Smooth muscle cell (in vitro differentiated cells): ENCODE results near the gene RTN4. TPM values are rescaled to one million over a fixed set of nuclear protein-coding genes. Genes with fewer than 3 reads are reported as not detected.

ENCODE experiments used
- DNase-seq: peaks from one replicate; lab custom pipeline; 2025; ENCODE audit not compliant: unreplicated experiment; lab: John Stamatoyannopoulos, UW
- H2AFZ ChIP-seq: fragments of 200-600 bp; sonication (generic); 2 replicates; pipeline ENCODE4 v1.6.0; 2016; ENCODE audit warnings: antibody characterized with exemption, low read depth, mild to moderate bottlenecking
- H3F3A ChIP-seq: fragments of 200-600 bp; sonication (generic); 2 replicates; pipeline ENCODE4 v1.6.0; 2017; ENCODE audit warnings: antibody characterized with exemption, low read depth
- H3K27ac ChIP-seq: fragments of 200-600 bp; sonication (generic); 2 replicates; pipeline ENCODE4 v1.5.1; 2016; ENCODE audit warnings: low read depth, mild to moderate bottlenecking
- H3K27me3 ChIP-seq: fragments of 200-600 bp; sonication (generic); 2 replicates; pipeline ENCODE4 v1.6.1; 2016; ENCODE audit warnings: low read depth, mild to moderate bottlenecking
- H3K36me3 ChIP-seq: fragments of 200-600 bp; sonication (generic); 2 replicates; pipeline ENCODE4 v1.5.1; 2016; ENCODE audit warnings: low read depth
- H3K4me1 ChIP-seq: fragments of 200-600 bp; sonication (generic); 2 replicates; pipeline ENCODE4 v1.5.1; 2016; ENCODE audit warnings: low read depth
- H3K4me2 ChIP-seq: fragments of 200-600 bp; sonication (generic); 2 replicates; pipeline ENCODE4 v1.6.0; 2016; ENCODE audit warnings: mild to moderate bottlenecking
- H3K4me3 ChIP-seq: fragments of 200-600 bp; sonication (generic); 2 replicates; pipeline ENCODE4 v1.5.1; 2016; ENCODE audit warnings: mild to moderate bottlenecking
- H3K79me2 ChIP-seq: fragments of 200-600 bp; sonication (generic); 2 replicates; pipeline ENCODE4 v1.6.0; 2016; ENCODE audit warnings: low read depth, mild to moderate bottlenecking
- H3K9ac ChIP-seq: fragments of 200-600 bp; sonication (generic); 2 replicates; pipeline ENCODE4 v1.6.0; 2016; ENCODE audit warnings: low read depth
- H3K9me3 ChIP-seq: fragments of 200-600 bp; sonication (generic); replicated peaks from 2 replicates; pipeline ENCODE4 v1.5.1; 2016; ENCODE audit warnings: low read depth
- H4K20me1 ChIP-seq: fragments of 200-600 bp; sonication (generic); 2 replicates; pipeline ENCODE4 v1.6.0; 2016; ENCODE audit warnings: low read depth
- WGBS: methylation state at CpG from one replicate; pipeline ENCODE4 v1.1.7; 2016; ENCODE audit warnings: low lambda C conversion rate; 5-methylcytosine and 5-hydroxymethylcytosine counted together
- polyA plus RNA-seq: library from polyadenylated mRNA; unstranded; fragments of >200 nt; fragmentation: Nextera tagmentation; extraction: Ambion mirVana; gene quantifications from 2 replicates; pipeline ENCODE4 v1.2.1, GENCODE V29; 2016
- total RNA-seq: library from RNA; depleted of rRNA; stranded (reverse); fragments of >200 nt; gene quantifications from 2 replicates; pipeline ENCODE4 v1.2.3, GENCODE V29; 2014
- TF ChIP-seq, protein P1 (sequence below): fragments of 200-600 bp; sonication (generic); IDR thresholded peaks from 2 replicates; pipeline ENCODE4 v1.5.1; 2017; ENCODE audit warnings: borderline replicate concordance, mild to moderate bottlenecking, antibody characterized with exemption; ENCODE audit not compliant: insufficient read depth, poor library complexity, severe bottlenecking

The RTN4 gene
- total and polyA plus RNA-seq, 2 experiments from 2014 or later = 295 to 335 TPM

DNA sequence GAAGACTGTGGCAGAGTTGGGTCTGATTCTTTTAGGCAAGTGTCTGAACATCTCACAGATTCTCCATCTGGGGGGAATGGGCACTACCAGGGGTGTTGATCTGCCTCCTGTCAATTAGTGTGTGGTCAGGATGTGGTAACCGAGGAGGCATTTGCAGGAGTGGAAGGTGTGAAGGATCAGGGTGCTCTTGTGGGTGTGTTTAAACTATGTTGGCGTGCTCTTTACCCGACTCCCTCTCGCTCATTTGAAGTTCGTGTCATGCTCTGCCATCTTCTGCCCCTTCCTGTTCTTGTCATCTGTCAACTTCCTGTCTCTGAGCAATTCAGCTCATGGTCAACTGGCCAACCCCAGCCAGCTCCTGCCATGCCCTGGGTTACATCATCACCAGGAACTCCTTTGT lies 107.9 kb downstream of the RTN4 start:
- Histone ChIP-seq H3K4me1 (peaks cover 2% of the 10 kb centered on the region), H4K20me1 (no peaks in the 10 kb centered on the region), H3K79me2 (no peaks in the 10 kb centered on the region), H3F3A (no peaks in the 10 kb centered on the region), H3K9me3 (no peaks in the 10 kb centered on the region), H3K9ac (no peak overlapping the region), H2AFZ (no peak overlapping the region), H3K27me3 (no peaks in the 10 kb centered on the region), H3K4me3 (no peak overlapping the region), H3K27ac (no peak overlapping the region), H3K4me2 (no peak overlapping the region), H3K36me3 (no peaks in the 10 kb centered on the region)
- WGBS = 84% methylated on average over 5 of the region's 5 CpGs
- TF ChIP-seq, protein P1, sequence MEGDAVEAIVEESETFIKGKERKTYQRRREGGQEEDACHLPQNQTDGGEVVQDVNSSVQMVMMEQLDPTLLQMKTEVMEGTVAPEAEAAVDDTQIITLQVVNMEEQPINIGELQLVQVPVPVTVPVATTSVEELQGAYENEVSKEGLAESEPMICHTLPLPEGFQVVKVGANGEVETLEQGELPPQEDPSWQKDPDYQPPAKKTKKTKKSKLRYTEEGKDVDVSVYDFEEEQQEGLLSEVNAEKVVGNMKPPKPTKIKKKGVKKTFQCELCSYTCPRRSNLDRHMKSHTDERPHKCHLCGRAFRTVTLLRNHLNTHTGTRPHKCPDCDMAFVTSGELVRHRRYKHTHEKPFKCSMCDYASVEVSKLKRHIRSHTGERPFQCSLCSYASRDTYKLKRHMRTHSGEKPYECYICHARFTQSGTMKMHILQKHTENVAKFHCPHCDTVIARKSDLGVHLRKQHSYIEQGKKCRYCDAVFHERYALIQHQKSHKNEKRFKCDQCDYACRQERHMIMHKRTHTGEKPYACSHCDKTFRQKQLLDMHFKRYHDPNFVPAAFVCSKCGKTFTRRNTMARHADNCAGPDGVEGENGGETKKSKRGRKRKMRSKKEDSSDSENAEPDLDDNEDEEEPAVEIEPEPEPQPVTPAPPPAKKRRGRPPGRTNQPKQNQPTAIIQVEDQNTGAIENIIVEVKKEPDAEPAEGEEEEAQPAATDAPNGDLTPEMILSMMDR = no peak
- no peak for DNase-seq

DNA sequence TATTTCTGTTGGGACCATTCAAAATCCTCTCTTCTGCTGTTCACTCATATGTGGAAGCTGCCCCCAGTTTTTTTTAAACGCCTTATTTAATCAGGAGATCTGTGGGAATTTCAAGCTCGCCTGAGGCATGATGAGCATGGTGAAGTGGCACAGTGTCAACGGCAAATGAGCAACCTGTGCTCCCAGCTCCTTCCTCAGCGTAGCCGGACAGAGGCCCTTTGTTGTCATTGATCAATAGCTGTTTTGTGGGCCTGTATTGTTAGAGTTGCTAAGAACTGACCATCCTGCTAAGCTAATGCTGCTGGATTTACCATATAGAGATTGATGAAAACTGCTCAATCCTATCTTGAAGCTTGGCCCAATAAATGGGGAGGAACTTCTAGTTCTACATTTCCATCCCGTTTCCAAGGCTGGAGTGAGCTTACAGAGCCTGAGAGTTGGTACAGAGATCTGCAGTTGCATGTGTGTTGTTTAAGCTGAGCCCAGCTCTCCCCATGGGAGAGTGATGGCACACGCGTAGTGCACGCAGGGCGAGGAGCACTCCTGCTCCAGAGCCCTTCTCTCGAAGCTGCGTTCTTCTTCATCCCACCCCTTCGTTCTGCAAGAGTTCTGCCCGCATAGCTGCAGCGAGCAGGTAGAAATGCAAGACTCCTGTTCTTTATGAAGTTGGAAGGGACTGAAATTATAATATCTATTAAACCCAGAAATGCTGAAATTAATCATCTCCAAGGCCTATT lies 108.8 kb downstream of the RTN4 start:
- Histone ChIP-seq H3K4me3 (no peak overlapping the region), H3K36me3 (no peaks in the 10 kb centered on the region), H3K27me3 (no peaks in the 10 kb centered on the region), H3K27ac (no peak overlapping the region), H3K9me3 (no peaks in the 10 kb centered on the region), H3K4me1 (no peaks in the 10 kb centered on the region), H3K9ac (no peak overlapping the region), H2AFZ (no peak overlapping the region), H4K20me1 (no peaks in the 10 kb centered on the region), H3F3A (no peaks in the 10 kb centered on the region), H3K4me2 (no peak overlapping the region), H3K79me2 (no peaks in the 10 kb centered on the region)
- WGBS = 94% methylated on average over 15 of the region's 15 CpGs
- DNase-seq = no peak
- TF ChIP-seq, protein P1 = no peak

DNA sequence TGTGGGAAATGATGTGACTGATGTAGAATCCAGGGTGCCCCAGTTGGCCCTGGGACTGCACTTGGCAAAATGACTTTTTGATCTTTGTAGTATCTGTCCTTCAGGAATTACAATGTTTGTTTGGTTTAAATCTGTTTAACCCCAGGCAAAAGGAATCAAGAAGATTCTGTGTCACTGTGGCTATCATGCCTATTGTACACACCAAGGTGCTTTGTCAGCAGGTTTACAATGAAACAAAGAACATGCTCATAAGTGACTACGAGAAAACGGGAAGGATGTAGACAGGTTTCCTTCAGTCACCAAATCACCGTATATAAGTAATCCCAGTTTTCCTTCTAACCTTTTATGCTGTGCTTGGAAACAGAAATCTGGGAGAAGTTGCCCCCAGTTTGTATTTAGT lies 109.5 kb downstream of the RTN4 start:
- no peaks in the 10 kb centered on the region for H3K27me3 ChIP-seq
- H3K79me2 ChIP-seq = no peaks in the 10 kb centered on the region
- no peaks in the 10 kb centered on the region for H3F3A ChIP-seq
- H3K36me3 ChIP-seq = no peaks in the 10 kb centered on the region
- 51% methylated on average over 3 of the region's 3 CpGs for WGBS
- H4K20me1 ChIP-seq = no peaks in the 10 kb centered on the region
- DNase-seq = no peak
- no peak overlapping the region for H3K27ac ChIP-seq
- no peak overlapping the region for H3K4me2 ChIP-seq
- TF ChIP-seq, protein P1 = no peak
- H2AFZ ChIP-seq = no peak overlapping the region
- no peaks in the 10 kb centered on the region for H3K9me3 ChIP-seq
- H3K9ac ChIP-seq = no peak overlapping the region
- no peak overlapping the region for H3K4me3 ChIP-seq
- no peaks in the 10 kb centered on the region for H3K4me1 ChIP-seq

GRCh38 chr2:54939446-54940118 lies 110.7 kb downstream of the RTN4 start:
- H3K9me3 ChIP-seq = no peaks in the 10 kb centered on the region
- TF ChIP-seq, protein P1 = no peak
- WGBS = 93% methylated on average over 7 of the region's 7 CpGs
- DNase-seq = no peak
- H3F3A ChIP-seq = no peaks in the 10 kb centered on the region
- no peak overlapping the region for H3K9ac ChIP-seq
- H3K27me3 ChIP-seq = no peaks in the 10 kb centered on the region
- H2AFZ ChIP-seq = no peak overlapping the region
- no peak overlapping the region for H3K4me3 ChIP-seq
- H3K27ac ChIP-seq = no peak overlapping the region
- no peaks in the 10 kb centered on the region for H4K20me1 ChIP-seq
- no peaks in the 10 kb centered on the region for H3K79me2 ChIP-seq
- H3K4me2 ChIP-seq = no peak overlapping the region
- no peaks in the 10 kb centered on the region for H3K36me3 ChIP-seq
- H3K4me1 ChIP-seq = no peaks in the 10 kb centered on the region
